Liver (tissue), 9 donors: ENCODE results near the gene TPK1. TPM values are rescaled to one million over a fixed set of nuclear protein-coding genes. Genes with fewer than 3 reads are reported as not detected.

ENCODE experiments used
- DNase-seq: peaks from one replicate; pipeline ENCODE4 v3.0.0-alpha.2; 2017; ENCODE audit warnings: low spot score
- H3K27ac ChIP-seq, 2 donors: one replicate each; pipeline ENCODE4 v1.7.0; 2013; ENCODE audit warnings: inconsistent platforms in 2 of 2, low read length in 2 of 2, control low read depth in 1 of 2, low read depth in 1 of 2, mild to moderate bottlenecking in 1 of 2
- H3K27me3 ChIP-seq, 4 donors: one replicate each; pipeline versions ENCODE4 v1.6.1 to v1.7.0; 2013; ENCODE audit warnings: low read length in 3 of 4, inconsistent platforms in 1 of 4, mild to moderate bottlenecking in 1 of 4, moderate library complexity in 1 of 4; ENCODE audit not compliant: control insufficient read depth in 4 of 4, insufficient read depth in 4 of 4
- H3K36me3 ChIP-seq, 4 donors: one replicate each; pipeline versions ENCODE4 v1.6.1 to v1.7.0; 2013; ENCODE audit warnings: low read length in 3 of 4, mild to moderate bottlenecking in 3 of 4, low read depth in 1 of 4, moderate library complexity in 1 of 4; ENCODE audit not compliant: control insufficient read depth in 4 of 4, insufficient read depth in 3 of 4
- H3K4me1 ChIP-seq, 4 donors: one replicate each; pipeline versions ENCODE4 v1.6.1 to v1.7.0; 2013; ENCODE audit warnings: low read length in 3 of 4, mild to moderate bottlenecking in 3 of 4, moderate library complexity in 1 of 4; ENCODE audit not compliant: control insufficient read depth in 4 of 4, insufficient read depth in 4 of 4
- H3K4me3 ChIP-seq, 3 donors: one replicate each; pipeline versions ENCODE4 v1.6.1 to v1.7.0; 2013; ENCODE audit warnings: low read length in 3 of 3, control low read depth in 1 of 3, low read depth in 1 of 3, mild to moderate bottlenecking in 1 of 3
- H3K9ac ChIP-seq, 2 donors: one replicate each; pipeline ENCODE4 v1.7.0; 2013; ENCODE audit warnings: low read length in 2 of 2, mild to moderate bottlenecking in 2 of 2, moderate library complexity in 2 of 2, control low read depth in 1 of 2, low read depth in 1 of 2
- H3K9me3 ChIP-seq, 4 donors: one replicate each; pipeline versions ENCODE4 v1.6.1 to v1.7.0; 2013; ENCODE audit warnings: low read length in 3 of 4; ENCODE audit not compliant: control insufficient read depth in 4 of 4
- ATF3 ChIP-seq: IDR thresholded peaks from 2 replicates; pipeline ENCODE4 v1.6.1; 2016; ENCODE audit warnings: antibody characterized with exemption
- CTCF ChIP-seq: fragments of 150-350 bp; IDR thresholded peaks from 2 replicates; pipeline ENCODE4 v1.5.1; 2017; ENCODE audit warnings: improper control_type of control experiment, low read depth, low read length; ENCODE audit not compliant: missing input control
- EGR1 ChIP-seq, 2 donors: IDR thresholded peaks; 2 replicates each; pipeline ENCODE4 v1.6.1; 2016 to 2018; ENCODE audit warnings: antibody characterized with exemption in 2 of 2, low read depth in 2 of 2
- FOXA1 ChIP-seq: IDR thresholded peaks from 2 replicates; pipeline ENCODE4 v1.6.1; 2016; ENCODE audit warnings: antibody characterized with exemption
- FOXA2 ChIP-seq: IDR thresholded peaks from 2 replicates; pipeline ENCODE4 v1.6.1; 2016; ENCODE audit warnings: antibody characterized with exemption
- GABPA ChIP-seq, 2 donors: IDR thresholded peaks in 1 of 2; conservative IDR thresholded peaks in 1 of 2; 2 replicates each; pipeline ENCODE4 v1.6.1; 2016; ENCODE audit warnings: antibody characterized with exemption in 2 of 2, mild to moderate bottlenecking in 1 of 2, moderate library complexity in 1 of 2
- HNF4A ChIP-seq, 2 donors: conservative IDR thresholded peaks; 2 replicates each; pipeline ENCODE4 v1.6.1; 2016; ENCODE audit warnings: antibody characterized with exemption in 2 of 2, mild to moderate bottlenecking in 2 of 2
- HNF4G ChIP-seq: IDR thresholded peaks from 2 replicates; pipeline ENCODE4 v1.6.1; 2016; ENCODE audit warnings: antibody characterized with exemption
- JUND ChIP-seq, 2 donors: IDR thresholded peaks; 2 replicates each; pipeline ENCODE4 v1.6.1; 2016; ENCODE audit warnings: antibody characterized with exemption in 2 of 2
- MAX ChIP-seq: IDR thresholded peaks from 2 replicates; pipeline ENCODE4 v1.6.1; 2016; ENCODE audit warnings: antibody characterized with exemption
- NR2F2 ChIP-seq: IDR thresholded peaks from 2 replicates; pipeline ENCODE4 v1.6.1; 2016; ENCODE audit warnings: antibody characterized with exemption
- RAD21 ChIP-seq, 2 donors: IDR thresholded peaks; 2 replicates each; pipeline ENCODE4 v1.6.1; 2016; ENCODE audit warnings: antibody characterized with exemption in 2 of 2, mild to moderate bottlenecking in 2 of 2
- REST ChIP-seq: IDR thresholded peaks from 2 replicates; pipeline ENCODE4 v1.6.1; 2016; ENCODE audit warnings: antibody characterized with exemption, mild to moderate bottlenecking
- RXRA ChIP-seq, 2 donors: IDR thresholded peaks; 2 replicates each; pipeline ENCODE4 v1.6.1; 2017 to 2018; ENCODE audit warnings: antibody characterized with exemption in 2 of 2, mild to moderate bottlenecking in 1 of 2
- SP1 ChIP-seq: IDR thresholded peaks from 2 replicates; pipeline ENCODE4 v1.6.1; 2018; ENCODE audit warnings: antibody characterized with exemption, mild to moderate bottlenecking
- TAF1 ChIP-seq: conservative IDR thresholded peaks from 2 replicates; pipeline ENCODE4 v1.6.1; 2016; ENCODE audit warnings: antibody characterized with exemption, mild to moderate bottlenecking
- YY1 ChIP-seq: IDR thresholded peaks from 2 replicates; pipeline ENCODE4 v1.6.1; 2016; ENCODE audit warnings: antibody characterized with exemption, mild to moderate bottlenecking
- ZBTB33 ChIP-seq: IDR thresholded peaks from 2 replicates; pipeline ENCODE4 v1.6.1; 2016; ENCODE audit warnings: antibody characterized with exemption
- WGBS: extraction: QIAGEN DNeasy Blood & Tissue Kit; methylation state at CpG from one replicate; pipeline ENCODE4 v1.1.7; 2013; 5-methylcytosine and 5-hydroxymethylcytosine counted together
- polyA plus RNA-seq, 2 donors: library from polyadenylated mRNA; stranded (reverse) in 1 of 2; unstranded in 1 of 2; fragments of 200-250 nt in 1 of 2; fragments of >200 nt in 1 of 2; fragmentation: Nextera tagmentation in 1 of 2; extraction: Ambion mirVana in 1 of 2; gene quantifications; one replicate each; pipeline versions ENCODE4 v1.2.1 to v1.2.3, GENCODE V29; 2013 to 2015
- total RNA-seq, 2 donors: library from RNA; depleted of rRNA; stranded (reverse); fragments of >200 nt; gene quantifications; one replicate each; pipeline ENCODE4 v1.2.3, GENCODE V29; 2014
- donor health status: healthy.
- donor health status: healthy.
- donor health status: healthy.
- donor health status: healthy.
- donor health status: healthy.

The TPK1 gene
- total and polyA plus RNA-seq, 4 donors = 2.2 to 7.5 (median 3.3) TPM

GRCh38 chr7:144483189-144483588 is 352.7 kb downstream of the TPK1 start:
- Histone ChIP-seq H3K4me3 (no peak overlapping the region), H3K4me1 (no peaks in the 10 kb centered on the region), H3K27me3 (no peaks in the 10 kb centered on the region), H3K36me3 (no peaks in the 10 kb centered on the region), H3K9me3 (no peaks in the 10 kb centered on the region), H3K27ac (no peak overlapping the region), H3K9ac (no peak overlapping the region)
- WGBS = 68% methylated on average over 1 of the region's 1 CpG
- DNase-seq = no peak
- TF ChIP-seq HNF4A (conservative IDR thresholded peaks at IDR 0.05) = no peak
- no peak for TF ChIP-seq CTCF
- no peak for TF ChIP-seq JUND (IDR thresholded peaks at IDR 0.05)
- no peak for TF ChIP-seq FOXA2
- TF ChIP-seq RAD21 (IDR thresholded peaks at IDR 0.05) = no peak
- TF ChIP-seq MAX = no peak
- no peak for TF ChIP-seq SP1
- TF ChIP-seq NR2F2 = no peak
- TF ChIP-seq REST = no peak
- TF ChIP-seq ZBTB33 = no peak
- TF ChIP-seq RXRA (IDR thresholded peaks at IDR 0.05) = no peak
- TF ChIP-seq YY1 = no peak
- no peak for TF ChIP-seq HNF4G
- no peak for TF ChIP-seq TAF1
- no peak for TF ChIP-seq EGR1 (IDR thresholded peaks at IDR 0.05; ENCODE audit: low read depth in 2 of 2)
- TF ChIP-seq FOXA1 = no peak
- no peak for TF ChIP-seq ATF3
- TF ChIP-seq GABPA (IDR thresholded peaks at IDR 0.05 in 1 of 2, conservative IDR thresholded peaks at IDR 0.05 in 1 of 2) = no peak
